B cell (primary cell): ENCODE measurements around the gene ATG12.
"Not testable (repeated sequence)": the region's sequence is repeated elsewhere in the genome, so short reads cannot be mapped to it uniquely, and the experiment has no call there.

ENCODE experiments used
- EZH2 ChIP-seq: IDR thresholded peaks from 2 replicates; pipeline ENCODE4 v1.6.1; 2012; ENCODE audit warnings: borderline replicate concordance, low read depth, mild to moderate bottlenecking, moderate library complexity, low read length; ENCODE audit not compliant: insufficient read depth, poor library complexity, severe bottlenecking
- TF ChIP-seq, protein P1 (sequence below): fragments of 200-600 bp; IDR thresholded peaks from one replicate; pipeline ENCODE4 v1.8.0; 2022; ENCODE audit warnings: antibody characterized with exemption, mild to moderate bottlenecking

DNA sequence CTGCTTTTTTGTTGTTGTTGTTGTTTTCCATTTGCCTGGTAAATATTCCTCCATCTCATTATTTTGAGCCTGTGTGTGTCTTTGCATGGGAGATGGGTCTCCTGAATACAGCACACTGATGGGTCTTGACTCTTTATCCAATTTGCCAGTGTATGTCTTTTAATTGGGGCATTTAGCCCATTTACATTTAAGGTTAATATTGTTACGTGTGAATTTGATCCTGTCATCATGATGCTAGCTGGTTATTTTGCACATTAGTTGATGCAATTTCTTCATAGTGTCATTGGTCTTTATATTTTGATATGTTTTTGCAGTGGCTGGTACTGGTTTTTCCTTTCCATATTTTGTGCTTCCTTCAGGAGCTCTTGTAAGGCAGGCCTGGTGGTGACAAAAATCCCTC, 16.4 kb downstream of the ATG12 start:
- TF ChIP-seq, protein P1, sequence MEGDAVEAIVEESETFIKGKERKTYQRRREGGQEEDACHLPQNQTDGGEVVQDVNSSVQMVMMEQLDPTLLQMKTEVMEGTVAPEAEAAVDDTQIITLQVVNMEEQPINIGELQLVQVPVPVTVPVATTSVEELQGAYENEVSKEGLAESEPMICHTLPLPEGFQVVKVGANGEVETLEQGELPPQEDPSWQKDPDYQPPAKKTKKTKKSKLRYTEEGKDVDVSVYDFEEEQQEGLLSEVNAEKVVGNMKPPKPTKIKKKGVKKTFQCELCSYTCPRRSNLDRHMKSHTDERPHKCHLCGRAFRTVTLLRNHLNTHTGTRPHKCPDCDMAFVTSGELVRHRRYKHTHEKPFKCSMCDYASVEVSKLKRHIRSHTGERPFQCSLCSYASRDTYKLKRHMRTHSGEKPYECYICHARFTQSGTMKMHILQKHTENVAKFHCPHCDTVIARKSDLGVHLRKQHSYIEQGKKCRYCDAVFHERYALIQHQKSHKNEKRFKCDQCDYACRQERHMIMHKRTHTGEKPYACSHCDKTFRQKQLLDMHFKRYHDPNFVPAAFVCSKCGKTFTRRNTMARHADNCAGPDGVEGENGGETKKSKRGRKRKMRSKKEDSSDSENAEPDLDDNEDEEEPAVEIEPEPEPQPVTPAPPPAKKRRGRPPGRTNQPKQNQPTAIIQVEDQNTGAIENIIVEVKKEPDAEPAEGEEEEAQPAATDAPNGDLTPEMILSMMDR: not testable (repeated sequence)
- not testable (repeated sequence) for TF ChIP-seq EZH2
